Measurements from ENCODE around the gene LGR6. TPM values are rescaled to one million over a fixed set of nuclear protein-coding genes. Genes with fewer than 3 reads are reported as not detected.

LGR6 gene
- total and polyA plus RNA-seq, 2 of the 8 experiments (the other 6 are each of a cell fraction or from before 2014, with no cell fraction given): 0.50 to 1.0 TPM

DNA sequence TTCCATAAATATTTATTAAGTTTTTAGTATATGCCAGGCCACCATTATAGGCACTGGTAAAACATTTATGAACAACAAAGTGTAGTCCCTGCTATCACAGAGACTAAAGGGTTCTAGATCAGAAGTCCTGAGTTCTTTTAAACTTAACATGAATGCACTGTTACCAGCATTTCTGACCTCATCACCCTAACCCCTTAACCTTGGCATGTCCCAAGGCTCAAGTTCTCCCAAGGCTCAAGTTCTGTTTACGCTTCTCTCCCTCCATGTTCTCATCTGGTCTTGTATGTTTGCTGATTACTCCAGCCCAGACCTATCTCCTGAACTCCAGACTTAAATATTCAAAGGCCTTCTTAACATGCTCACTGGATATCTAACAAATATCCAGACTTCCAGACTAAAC is 93.6 kb downstream of the LGR6 start:
- 84% methylated on average over 1 of the region's 1 CpG; no CpG with 5 or more reads in 1 of the 2 experiments for WGBS, 2 experiments (ENCODE audit: extremely low coverage in 1 of 2, insufficient coverage in 1 of 2, insufficient read length in 1 of 2, insufficient replicate concordance in 2 of 2, low coverage in 1 of 2, low lambda C conversion rate in 2 of 2, missing lambda C conversion rate in 1 of 2)
- no peak for FAIRE-seq
- Histone ChIP-seq H2AFZ (ENCODE audit: low read length) (no peak overlapping the region), H3K27me3 (replicated peaks in 1 of 4; ENCODE audit: control insufficient read depth in 3 of 4, extremely low read depth in 1 of 4, insufficient read depth in 3 of 4, low read length in 3 of 4) (no peaks in the 10 kb centered on the region), H3K9me3 (ENCODE audit: insufficient read depth in 2 of 2, low read depth in 1 of 2, low read length in 1 of 2) (no peaks in the 10 kb centered on the region), H3K27ac (ENCODE audit: low read depth, low read length) (no peak overlapping the region), H3K56ac (replicated peaks; ENCODE audit: insufficient read length, low read depth, low read length) (no peak overlapping the region), H2BK12ac (ENCODE audit: low read depth, low read length) (no peak overlapping the region), H3K23me2 (ENCODE audit: low read depth, low read length) (no peaks in the 10 kb centered on the region), H4K5ac (ENCODE audit: insufficient read length, low read depth, low read length) (no peak overlapping the region), H3K4me1 (replicated peaks in 1 of 4; ENCODE audit: control insufficient read depth in 3 of 4, insufficient read depth in 4 of 4, low read length in 3 of 4) (no peaks in the 10 kb centered on the region), H2BK120ac (replicated peaks; ENCODE audit: low read depth, low read length) (no peak overlapping the region), H2BK5ac (ENCODE audit: low read depth, low read length) (no peak overlapping the region), H3K23ac (ENCODE audit: insufficient read length) (no peak overlapping the region), H2BK20ac (ENCODE audit: low read length) (no peak overlapping the region), H3K79me1 (ENCODE audit: low read depth, low read length) (no peaks in the 10 kb centered on the region), H3K9ac (replicated peaks in 1 of 4; ENCODE audit: extremely low read depth in 1 of 4, low read depth in 3 of 4, low read length in 3 of 4) (no peak overlapping the region), H2AK5ac (ENCODE audit: low read depth, low read length) (no peak overlapping the region), H3K4ac (replicated peaks; ENCODE audit: insufficient read length, low read depth, low read length) (no peak overlapping the region), H2BK15ac (ENCODE audit: low read length) (no peak overlapping the region), H4K91ac (replicated peaks; ENCODE audit: insufficient read length, low read length) (no peak overlapping the region), H3K18ac (ENCODE audit: extremely low read depth, low read length) (no peak overlapping the region), H4K20me1 (replicated peaks in 1 of 2; ENCODE audit: control insufficient read depth in 1 of 2, insufficient read depth in 2 of 2, low read length in 2 of 2) (no peaks in the 10 kb centered on the region), H3K14ac (ENCODE audit: insufficient read length) (no peak overlapping the region), H3K4me2 (ENCODE audit: insufficient read depth in 1 of 2, low read depth in 2 of 2, low read length in 2 of 2) (no peak overlapping the region), H4K8ac (ENCODE audit: extremely low read depth, insufficient read depth, low read length) (no peak overlapping the region), H3K4me3 (ENCODE audit: extremely low read depth in 1 of 4, insufficient read depth in 2 of 4, low read depth in 3 of 4, low read length in 4 of 4) (no peak overlapping the region), H3K79me2 (ENCODE audit: control insufficient read depth in 1 of 2, insufficient read depth in 2 of 2, low read length in 2 of 2) (no peaks in the 10 kb centered on the region), H3K36me3 (ENCODE audit: control insufficient read depth in 2 of 4, insufficient read depth in 4 of 4, low read length in 3 of 4) (no peaks in the 10 kb centered on the region)
- TF ChIP-seq ASH2L (IDR thresholded peaks at IDR 0.05; ENCODE audit: low read length): no peak
- no peak for TF ChIP-seq NANOG (IDR thresholded peaks at IDR 0.05; ENCODE audit: insufficient read depth, low read depth, low read length, poor library complexity, severe bottlenecking)
- TF ChIP-seq, protein P1, sequence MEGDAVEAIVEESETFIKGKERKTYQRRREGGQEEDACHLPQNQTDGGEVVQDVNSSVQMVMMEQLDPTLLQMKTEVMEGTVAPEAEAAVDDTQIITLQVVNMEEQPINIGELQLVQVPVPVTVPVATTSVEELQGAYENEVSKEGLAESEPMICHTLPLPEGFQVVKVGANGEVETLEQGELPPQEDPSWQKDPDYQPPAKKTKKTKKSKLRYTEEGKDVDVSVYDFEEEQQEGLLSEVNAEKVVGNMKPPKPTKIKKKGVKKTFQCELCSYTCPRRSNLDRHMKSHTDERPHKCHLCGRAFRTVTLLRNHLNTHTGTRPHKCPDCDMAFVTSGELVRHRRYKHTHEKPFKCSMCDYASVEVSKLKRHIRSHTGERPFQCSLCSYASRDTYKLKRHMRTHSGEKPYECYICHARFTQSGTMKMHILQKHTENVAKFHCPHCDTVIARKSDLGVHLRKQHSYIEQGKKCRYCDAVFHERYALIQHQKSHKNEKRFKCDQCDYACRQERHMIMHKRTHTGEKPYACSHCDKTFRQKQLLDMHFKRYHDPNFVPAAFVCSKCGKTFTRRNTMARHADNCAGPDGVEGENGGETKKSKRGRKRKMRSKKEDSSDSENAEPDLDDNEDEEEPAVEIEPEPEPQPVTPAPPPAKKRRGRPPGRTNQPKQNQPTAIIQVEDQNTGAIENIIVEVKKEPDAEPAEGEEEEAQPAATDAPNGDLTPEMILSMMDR (IDR thresholded peaks at IDR 0.05; ENCODE audit: control extremely low read depth in 1 of 3, insufficient read depth in 1 of 3, low read depth in 1 of 3, low read length in 3 of 3): no peak
- TF ChIP-seq NRF1 (IDR thresholded peaks at IDR 0.05; ENCODE audit: low read depth, low read length): no peak
- no peak for TF ChIP-seq EGR1 (IDR thresholded peaks at IDR 0.05; ENCODE audit: borderline replicate concordance, low read depth, low read length)
- no peak for TF ChIP-seq HDAC2 (IDR thresholded peaks at IDR 0.05; ENCODE audit: borderline replicate concordance in 1 of 2, low read depth in 2 of 2, low read length in 2 of 2)
- POLR2A ChIA-PET (ENCODE audit: partially characterized antibody): interaction anchor here (1.0 kb wide), 1 partner anchor 124 kb away, joined by 3 read pairs; no protein-coding TSS in a partner anchor
- no peak for DNase-seq (ENCODE audit: low read depth in 1 of 2, low spot score in 2 of 2)
- CTCF ChIA-PET (ENCODE audit: partially characterized antibody): interaction anchor here (1.5 to 2.0 kb wide), 3 partner anchors 20 to 94 kb away, joined by 3 to 5 read pairs (median 4); no protein-coding TSS in a partner anchor
